GM04504 (cell line): ENCODE measurements around the gene GNRH2.
A peak's percentile ranks its signal among the peaks of the same experiment; 100 is the strongest.
"Not testable (repeated sequence)": the region's sequence is repeated elsewhere in the genome, so short reads cannot be mapped to it uniquely, and the experiment has no call there.

Source experiments
- DNase-seq: peaks from one replicate; pipeline ENCODE4 v3.0.0-alpha.2; 2012; ENCODE audit warnings: low read depth

The GNRH2 gene, protein sequence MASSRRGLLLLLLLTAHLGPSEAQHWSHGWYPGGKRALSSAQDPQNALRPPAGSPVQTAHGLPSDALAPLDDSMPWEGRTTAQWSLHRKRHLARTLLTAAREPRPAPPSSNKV

GRCh38 chr20:3043322-3043721, at the start of gene GNRH2:
GNRH2 (plus strand) TSS chr20:3043622; CDS start chr20:3044415, 793 bp downstream.
- DNase-seq = no peak

- DNase-seq = no peak
Measured at GRCh38 chr20:2995796-2996195, 47.6 kb upstream of the GNRH2 start.

- DNase-seq = no peak
Measured at GRCh38 chr20:2998728-2999127, 44.7 kb upstream of the GNRH2 start.

DNA sequence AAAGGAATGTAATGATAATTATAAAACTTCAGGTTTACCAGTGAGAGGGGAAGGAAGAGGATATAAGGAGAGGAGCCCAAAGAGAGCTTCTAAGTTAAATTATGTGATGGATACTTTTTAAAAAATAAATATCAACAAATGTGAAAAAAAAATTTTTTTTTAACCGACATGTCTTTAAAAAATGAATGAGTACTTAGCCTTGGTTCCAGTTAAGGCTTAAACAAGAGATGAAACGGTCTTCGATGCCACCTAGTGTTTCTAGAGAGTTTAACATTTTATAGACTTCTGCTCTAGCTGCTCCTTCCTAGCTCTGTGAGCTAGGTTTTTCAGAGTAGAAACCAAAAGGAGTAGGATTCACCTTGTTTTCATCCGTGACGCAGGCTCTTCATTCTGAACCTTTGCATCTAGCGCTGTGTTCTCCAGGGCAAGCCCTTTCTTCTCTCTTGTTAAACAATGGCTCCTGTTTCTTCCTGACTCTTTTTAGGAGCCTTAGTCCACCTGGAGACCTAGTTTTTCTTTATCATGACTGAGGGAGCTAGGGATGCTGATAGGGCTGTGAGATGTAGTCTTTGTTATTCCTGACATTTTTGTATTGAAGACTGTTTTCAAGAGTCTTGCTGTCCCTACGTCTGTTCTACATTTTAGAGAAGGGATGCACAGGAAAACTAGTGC, 42.4 kb upstream of the GNRH2 start:
- peak; percentile 15 for DNase-seq

- no peak for DNase-seq
Measured at GRCh38 chr20:3003416-3003815, 40.0 kb upstream of the GNRH2 start.

- peak; percentile 13 for DNase-seq
Measured at GRCh38 chr20:3010985-3011723, 32.3 kb upstream of the GNRH2 start.

DNA sequence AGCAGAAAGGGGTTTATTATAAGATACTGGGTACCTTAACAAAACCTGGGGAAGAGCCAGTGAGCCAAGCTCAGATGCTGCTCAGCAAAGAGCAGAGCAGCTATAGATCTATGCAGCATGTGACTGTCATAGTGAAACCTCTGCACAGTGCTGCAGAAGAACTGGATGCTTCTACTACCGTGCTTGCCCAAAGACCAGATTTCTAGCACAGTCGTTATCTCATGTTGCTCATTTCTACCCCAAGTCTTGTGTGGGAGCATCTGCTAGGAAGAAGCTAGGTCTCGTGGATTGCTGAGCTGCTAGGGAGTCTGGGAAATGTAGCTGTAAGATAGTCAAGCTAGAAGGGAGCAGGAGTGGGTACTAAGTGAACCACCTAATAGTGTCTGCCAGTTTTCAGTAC, 31.7 kb upstream of the GNRH2 start:
- no peak for DNase-seq

DNA sequence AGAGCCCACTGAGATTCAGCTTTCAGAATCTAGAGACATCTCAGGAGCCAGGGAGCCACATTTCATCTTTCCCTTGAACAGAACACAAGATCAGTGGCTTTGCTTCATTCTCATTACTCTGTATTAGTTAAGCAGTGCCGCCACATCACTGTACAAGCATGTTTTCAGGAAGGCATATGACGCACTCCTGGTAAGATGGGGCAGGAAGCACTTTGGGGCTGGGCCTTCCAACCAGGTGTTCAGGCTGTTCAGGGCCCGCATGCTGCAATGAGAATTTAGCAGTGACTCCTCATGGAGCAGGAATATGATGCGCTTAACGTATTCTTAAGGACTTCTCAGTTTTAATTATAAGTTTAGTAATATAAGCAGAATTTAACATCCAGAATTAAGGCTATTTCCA, 29.7 kb upstream of the GNRH2 start:
- DNase-seq = no peak

GRCh38 chr20:3014179-3014578, 29.2 kb upstream of the GNRH2 start:
- DNase-seq = no peak

DNA sequence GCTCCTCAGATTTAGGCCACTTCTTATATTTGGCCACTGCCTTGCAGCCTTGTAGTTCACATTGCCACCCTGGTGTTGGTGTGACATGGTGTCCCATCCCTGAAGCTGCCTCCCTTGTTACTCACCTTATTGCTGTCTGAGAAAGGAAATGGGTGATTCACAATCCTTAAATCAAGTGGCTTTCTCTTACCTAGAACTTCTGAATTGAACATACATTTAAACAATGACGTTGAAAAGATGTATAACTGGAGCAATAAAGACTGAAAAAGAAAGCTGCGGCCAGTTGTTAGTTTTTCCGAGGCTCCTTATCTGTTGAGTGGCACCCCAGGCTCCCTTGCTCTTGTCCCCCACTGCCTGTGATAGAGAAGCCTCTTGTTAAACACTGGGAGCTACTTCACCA, 28.8 kb upstream of the GNRH2 start:
- DNase-seq = no peak

GRCh38 chr20:3015302-3015701, 28.1 kb upstream of the GNRH2 start:
- DNase-seq = not testable (repeated sequence)

DNA sequence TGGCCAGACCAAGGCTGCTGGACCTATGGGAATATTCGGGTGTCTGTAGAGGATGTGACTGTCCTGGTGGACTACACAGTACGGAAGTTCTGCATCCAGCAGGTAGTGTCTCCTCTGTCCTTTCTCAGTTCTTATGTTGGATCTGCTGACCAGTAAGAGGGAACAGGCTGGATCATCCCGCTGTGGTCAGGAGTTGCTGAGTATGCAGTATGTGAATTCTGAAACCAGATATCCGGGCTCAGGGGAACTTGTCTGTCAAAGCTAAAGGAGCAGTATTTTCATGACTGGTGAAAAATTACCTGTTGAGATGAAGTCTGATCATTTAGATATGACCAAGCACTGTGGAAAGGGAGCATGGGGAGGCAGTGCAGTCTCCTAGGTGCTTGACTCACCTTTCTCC, 22.1 kb upstream of the GNRH2 start:
- no peak for DNase-seq

DNA sequence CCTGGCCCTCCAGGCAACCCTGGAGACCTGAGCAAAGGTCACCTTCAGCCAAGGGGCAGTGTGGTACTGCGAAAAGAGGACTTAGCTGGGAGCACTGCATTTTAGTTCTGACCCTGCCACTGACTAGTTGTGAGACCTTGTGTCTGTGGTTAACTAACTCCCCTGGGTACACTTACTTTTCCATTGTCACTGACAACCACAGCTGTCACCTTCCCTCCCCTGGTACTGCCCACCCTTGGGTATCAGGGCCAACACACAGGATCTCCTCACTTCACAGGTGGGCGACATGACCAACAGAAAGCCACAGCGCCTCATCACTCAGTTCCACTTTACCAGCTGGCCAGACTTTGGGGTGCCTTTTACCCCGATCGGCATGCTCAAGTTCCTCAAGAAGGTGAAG, 21.6 kb upstream of the GNRH2 start:
- DNase-seq = no peak

GRCh38 chr20:3022559-3023490, 20.6 kb upstream of the GNRH2 start:
- not testable (repeated sequence) for DNase-seq

- no peak for DNase-seq
Measured at GRCh38 chr20:3027987-3028386, 15.4 kb upstream of the GNRH2 start.

DNA sequence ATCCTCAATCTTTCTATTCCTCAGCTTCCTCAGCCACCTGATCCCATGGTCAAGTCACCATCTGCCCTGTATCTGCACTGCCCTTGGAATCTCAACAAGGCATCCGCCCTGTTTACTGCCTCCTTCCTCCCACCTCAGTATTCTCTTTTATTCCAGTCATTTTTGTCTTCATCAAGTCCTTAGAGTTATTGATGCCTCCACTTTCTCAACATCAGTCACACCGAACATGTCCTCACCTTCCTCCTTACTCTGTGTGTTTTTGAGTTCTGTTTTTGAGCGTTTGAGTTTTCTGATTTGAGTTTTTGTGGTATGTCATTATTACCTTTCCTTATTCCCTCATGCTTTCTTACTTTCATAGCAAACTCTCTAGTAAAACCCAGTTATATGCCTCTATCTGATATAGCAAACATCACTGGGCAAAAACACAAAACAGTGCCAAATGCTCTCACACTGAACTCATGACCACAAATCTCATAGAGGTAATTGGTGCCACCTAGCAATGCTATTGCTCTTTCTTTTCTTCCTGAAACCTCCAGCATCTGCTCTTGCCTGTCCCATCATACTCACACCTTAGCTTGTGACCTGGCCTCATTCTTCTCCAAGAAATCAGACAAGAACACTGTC, 11.8 kb upstream of the GNRH2 start:
- DNase-seq = no peak

DNA sequence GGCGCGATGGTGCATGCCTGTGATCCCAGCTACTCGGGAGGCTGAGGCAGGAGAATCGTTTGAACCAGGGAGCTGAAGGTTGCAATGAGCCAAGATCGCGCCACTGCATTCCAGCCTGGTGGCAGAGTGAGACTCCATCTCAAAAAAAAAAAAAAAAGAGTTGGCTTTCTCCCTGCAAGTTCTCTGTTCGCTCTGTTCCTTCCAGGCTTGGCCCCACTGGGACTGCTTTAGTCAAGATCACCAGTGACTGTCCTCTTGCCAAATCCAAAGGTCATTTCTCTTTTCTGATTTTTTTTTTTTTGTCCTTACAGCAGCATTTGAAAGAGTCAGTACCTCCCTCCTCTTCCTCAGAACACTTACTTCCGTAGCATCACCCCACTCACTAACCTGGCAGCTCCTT, 10.8 kb upstream of the GNRH2 start:
- no peak for DNase-seq

DNA sequence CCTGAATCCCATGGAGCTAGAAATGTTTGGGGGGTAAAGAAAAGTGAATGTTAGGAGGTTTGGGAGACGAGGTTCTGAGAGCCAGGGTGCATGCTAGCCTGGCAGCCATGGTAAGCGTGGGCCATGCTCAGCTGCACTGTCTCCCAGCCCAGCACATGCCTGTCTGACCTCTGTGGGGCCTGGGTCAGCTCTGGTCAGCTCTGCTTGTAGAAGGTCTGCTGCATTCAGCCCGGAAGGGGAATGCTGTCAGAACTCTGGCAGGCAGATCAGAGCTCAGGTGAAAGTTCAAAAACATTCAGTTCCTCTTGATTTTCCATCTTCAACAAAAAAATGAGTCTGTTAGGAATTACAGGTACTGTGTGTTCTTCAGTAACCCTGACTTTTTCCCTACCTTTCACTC, 5.8 kb upstream of the GNRH2 start:
- DNase-seq = no peak

DNA sequence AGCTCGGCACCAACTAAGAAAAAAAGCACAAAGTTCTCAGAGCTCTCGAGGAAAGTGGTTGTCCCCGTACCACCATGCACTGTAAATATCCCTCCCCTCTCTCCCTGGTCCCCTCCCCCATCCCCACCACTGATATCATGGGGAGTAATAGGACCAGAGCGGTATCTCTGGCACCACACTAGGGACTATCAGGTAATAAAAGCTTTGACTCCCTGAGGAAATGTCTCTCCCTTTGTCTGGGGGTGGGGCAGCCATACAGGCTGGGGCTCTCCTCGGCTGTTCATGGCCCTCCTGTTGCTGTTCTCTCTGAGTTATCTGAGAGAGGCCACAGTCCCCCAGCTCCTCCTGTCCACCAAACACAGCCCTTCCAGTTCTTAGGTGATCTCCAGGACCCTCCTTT, 5.0 kb upstream of the GNRH2 start:
- DNase-seq = no peak

GRCh38 chr20:3039426-3039825, 4.0 kb upstream of the GNRH2 start:
- no peak for DNase-seq

DNA sequence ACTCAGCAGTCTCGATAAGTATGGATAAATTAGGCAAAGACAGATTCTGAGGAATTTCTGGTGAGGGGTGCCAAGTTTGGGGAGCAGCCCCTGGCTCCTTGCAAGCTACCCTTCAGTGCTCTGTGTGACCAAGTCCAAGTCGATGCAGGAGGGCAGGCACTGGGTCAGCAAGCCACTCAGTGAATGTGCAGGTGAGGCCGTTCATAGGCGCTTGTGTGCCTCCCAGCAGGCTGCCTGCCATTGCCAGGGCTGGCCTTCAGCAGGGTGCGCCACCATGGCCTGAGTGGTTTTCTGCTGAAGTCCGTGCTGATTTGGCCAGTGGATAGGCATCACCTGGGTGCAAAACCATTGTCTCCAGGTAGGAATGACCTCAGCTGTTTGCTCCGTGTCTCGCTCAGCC, 3.3 kb upstream of the GNRH2 start:
- DNase-seq = no peak

- DNase-seq = no peak
Measured at GRCh38 chr20:3041854-3042409, 1.5 kb upstream of the GNRH2 start.
